Measurements from ENCODE around the gene KCNMB4. TPM values are rescaled to one million over a fixed set of nuclear protein-coding genes. Genes with fewer than 3 reads are reported as not detected.

Gene KCNMB4
- total RNA-seq, 1 experiment from 2014 or later: 6.3 TPM

DNA sequence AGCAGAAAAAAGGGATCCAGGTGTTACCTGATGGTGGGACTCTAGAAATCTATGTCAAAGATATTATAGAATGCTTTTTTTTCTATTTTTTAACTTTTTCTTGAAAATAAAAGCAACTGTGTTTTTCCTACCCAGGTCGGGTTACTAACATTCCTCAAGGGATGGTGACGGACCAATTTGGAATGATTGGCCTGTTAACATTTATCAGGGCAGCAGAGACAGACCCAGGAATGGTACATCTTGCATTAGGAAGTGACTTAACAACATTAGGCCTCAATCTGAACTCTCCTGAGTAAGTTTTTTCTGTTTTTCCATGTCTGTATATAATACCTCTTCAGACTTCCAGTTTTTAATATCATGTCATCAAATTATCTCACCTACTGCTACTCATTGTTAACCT, 27.6 kb upstream of the KCNMB4 start:
- intact Hi-C loops (cut with micrococcal nuclease; ENCODE audit: unreplicated experiment): no loop called here
- BruUV-seq (replicated peaks): no TSS peak
- CTCF ChIA-PET: no interaction called here

DNA sequence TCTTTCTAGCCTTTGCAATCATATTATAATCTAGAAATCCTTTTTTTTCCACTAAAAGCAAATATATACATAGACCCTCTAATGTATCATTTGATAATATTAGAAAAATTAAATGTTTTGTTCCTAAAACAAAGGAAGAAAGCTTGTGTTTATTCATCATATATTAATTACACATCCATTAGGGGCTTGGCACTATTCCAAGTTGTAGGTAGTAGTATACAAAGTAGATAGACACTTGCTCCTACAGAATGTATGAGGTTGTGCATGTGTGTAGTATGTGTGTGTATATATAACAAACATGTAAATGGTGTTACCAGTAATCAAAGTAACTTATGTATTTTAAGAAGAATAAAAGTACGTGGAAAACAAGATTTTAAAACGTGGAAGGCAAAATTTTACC, 15.0 kb upstream of the KCNMB4 start:
- CTCF ChIA-PET: no interaction called here

More for the DNA sequence above, 27.6 kb upstream of the KCNMB4 start:
- POLR2A ChIA-PET (ENCODE audit: unreplicated experiment): no interaction called here
- H3K9me2 ChIP-seq (ENCODE audit: insufficient read depth): no peaks in the 10 kb centered on the region
- no peaks in the 10 kb centered on the region for H3K27me3 ChIP-seq (ENCODE audit: insufficient read depth, low read depth)
- no peaks in the 10 kb centered on the region for H3K4me1 ChIP-seq (replicated peaks; ENCODE audit: insufficient read depth)
- no peak for DNase-seq
- no peak overlapping the region for H3K4me2 ChIP-seq
- peaks cover 3% of the 10 kb centered on the region; the same call in 1 of the 2 replicates for H3F3A ChIP-seq (ENCODE audit: insufficient read depth, low read depth)
- H3K4me3 ChIP-seq: no peak overlapping the region
- no peaks in the 10 kb centered on the region for H4K20me1 ChIP-seq (ENCODE audit: insufficient read depth)
- H3K9me3 ChIP-seq (ENCODE audit: insufficient read depth, low read depth): no peaks in the 10 kb centered on the region
- H3K79me2 ChIP-seq (ENCODE audit: low read depth): 0 out of 2 replicates have a peak, but pooled peaks cover 3% of the 10 kb centered on the region
- no peak overlapping the region for H2AFZ ChIP-seq
- peaks cover 31% of the 10 kb centered on the region for H3K36me3 ChIP-seq (ENCODE audit: low read depth)
- TF ChIP-seq, protein P1, sequence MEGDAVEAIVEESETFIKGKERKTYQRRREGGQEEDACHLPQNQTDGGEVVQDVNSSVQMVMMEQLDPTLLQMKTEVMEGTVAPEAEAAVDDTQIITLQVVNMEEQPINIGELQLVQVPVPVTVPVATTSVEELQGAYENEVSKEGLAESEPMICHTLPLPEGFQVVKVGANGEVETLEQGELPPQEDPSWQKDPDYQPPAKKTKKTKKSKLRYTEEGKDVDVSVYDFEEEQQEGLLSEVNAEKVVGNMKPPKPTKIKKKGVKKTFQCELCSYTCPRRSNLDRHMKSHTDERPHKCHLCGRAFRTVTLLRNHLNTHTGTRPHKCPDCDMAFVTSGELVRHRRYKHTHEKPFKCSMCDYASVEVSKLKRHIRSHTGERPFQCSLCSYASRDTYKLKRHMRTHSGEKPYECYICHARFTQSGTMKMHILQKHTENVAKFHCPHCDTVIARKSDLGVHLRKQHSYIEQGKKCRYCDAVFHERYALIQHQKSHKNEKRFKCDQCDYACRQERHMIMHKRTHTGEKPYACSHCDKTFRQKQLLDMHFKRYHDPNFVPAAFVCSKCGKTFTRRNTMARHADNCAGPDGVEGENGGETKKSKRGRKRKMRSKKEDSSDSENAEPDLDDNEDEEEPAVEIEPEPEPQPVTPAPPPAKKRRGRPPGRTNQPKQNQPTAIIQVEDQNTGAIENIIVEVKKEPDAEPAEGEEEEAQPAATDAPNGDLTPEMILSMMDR (conservative IDR thresholded peaks at IDR 0.05): no peak
- TF ChIP-seq EZH2 (IDR thresholded peaks at IDR 0.05; ENCODE audit: low read depth): no peak
- no peak overlapping the region for H3K27ac ChIP-seq

DNA sequence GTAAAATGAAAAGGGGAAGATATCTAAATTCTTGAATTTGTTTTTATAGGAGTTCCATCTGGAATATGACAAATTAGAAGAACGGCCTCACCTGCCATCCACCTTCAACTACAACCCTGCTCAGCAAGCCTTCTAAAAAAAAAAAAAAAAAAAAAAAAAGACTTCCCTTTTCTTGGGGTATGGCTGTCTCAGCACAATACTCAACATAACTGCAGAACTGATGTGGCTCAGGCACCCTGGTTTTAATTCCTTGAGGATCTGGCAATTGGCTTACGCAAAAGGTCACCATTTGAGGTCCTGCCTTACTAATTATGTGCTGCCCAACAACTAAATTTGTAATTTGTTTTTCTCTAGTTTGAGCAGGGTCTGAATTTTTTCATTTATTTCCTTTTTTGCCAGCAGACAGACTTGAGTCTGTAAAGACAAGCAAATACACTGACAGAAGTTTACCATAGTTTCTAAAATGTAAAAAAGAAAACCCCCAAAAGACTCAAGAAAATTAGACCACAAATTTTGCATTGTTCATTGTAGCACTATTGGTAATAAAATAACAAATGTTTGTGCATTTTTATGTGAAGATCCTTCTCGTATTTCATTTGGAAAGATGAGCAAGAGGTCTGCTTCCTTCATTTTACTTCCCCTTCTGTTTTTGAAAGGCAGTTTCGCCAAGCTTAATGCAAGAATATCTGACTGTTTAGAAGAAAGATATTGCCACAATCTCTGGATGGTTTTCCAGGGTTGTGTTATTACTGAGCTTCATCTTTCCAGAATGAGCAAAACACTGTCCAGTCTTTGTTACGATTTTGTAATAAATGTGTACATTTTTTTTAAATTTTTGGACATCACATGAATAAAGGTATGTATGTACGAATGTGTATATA, 12.1 kb upstream of the KCNMB4 start:
- intact Hi-C loops (cut with micrococcal nuclease; ENCODE audit: unreplicated experiment): no loop called here
- POLR2A ChIA-PET (ENCODE audit: unreplicated experiment): no interaction called here
- Histone ChIP-seq H3K9me2 (ENCODE audit: insufficient read depth) (0 out of 2 replicates have a peak, but pooled peaks cover 3% of the 10 kb centered on the region), H2AFZ (no peak overlapping the region), H3K27ac (no peak overlapping the region), H4K20me1 (ENCODE audit: insufficient read depth) (peaks cover 5% of the 10 kb centered on the region; the same call in 1 of the 2 replicates), H3K4me2 (no peak overlapping the region), H3F3A (ENCODE audit: insufficient read depth, low read depth) (0 out of 2 replicates have a peak, but pooled peaks cover 5% of the 10 kb centered on the region), H3K4me3 (no peak overlapping the region), H3K9me3 (ENCODE audit: insufficient read depth, low read depth) (no peaks in the 10 kb centered on the region), H3K36me3 (ENCODE audit: low read depth) (peaks cover 6% of the 10 kb centered on the region; the same call in 1 of the 2 replicates), H3K27me3 (ENCODE audit: insufficient read depth, low read depth) (no peaks in the 10 kb centered on the region), H3K4me1 (replicated peaks; ENCODE audit: insufficient read depth) (no peaks in the 10 kb centered on the region), H3K79me2 (ENCODE audit: low read depth) (no peaks in the 10 kb centered on the region)
- CTCF ChIA-PET: no interaction called here
- no TSS peak for BruUV-seq (replicated peaks)
- DNase-seq: no peak
- TF ChIP-seq, protein P1 (conservative IDR thresholded peaks at IDR 0.05): no peak
- TF ChIP-seq EZH2 (IDR thresholded peaks at IDR 0.05; ENCODE audit: low read depth): no peak

More for the DNA sequence above, 15.0 kb upstream of the KCNMB4 start:
- H3F3A ChIP-seq (ENCODE audit: insufficient read depth, low read depth): peaks cover 5% of the 10 kb centered on the region; the same call in 1 of the 2 replicates
- no peaks in the 10 kb centered on the region for H3K79me2 ChIP-seq (ENCODE audit: low read depth)
- H2AFZ ChIP-seq: no peak overlapping the region
- no peak for DNase-seq
- peaks cover 15% of the 10 kb centered on the region; the same call in 1 of the 2 replicates for H3K36me3 ChIP-seq (ENCODE audit: low read depth)
- H3K4me3 ChIP-seq: no peak overlapping the region
- no peaks in the 10 kb centered on the region for H3K4me1 ChIP-seq (replicated peaks; ENCODE audit: insufficient read depth)
- no peaks in the 10 kb centered on the region for H3K9me3 ChIP-seq (ENCODE audit: insufficient read depth, low read depth)
- H3K27ac ChIP-seq: no peak overlapping the region
- H3K9me2 ChIP-seq (ENCODE audit: insufficient read depth): no peaks in the 10 kb centered on the region
- no peak for TF ChIP-seq EZH2 (IDR thresholded peaks at IDR 0.05; ENCODE audit: low read depth)
- TF ChIP-seq, protein P1 (conservative IDR thresholded peaks at IDR 0.05): no peak
- no peak overlapping the region for H3K4me2 ChIP-seq
- POLR2A ChIA-PET (ENCODE audit: unreplicated experiment): no interaction called here
- intact Hi-C loops (cut with micrococcal nuclease; ENCODE audit: unreplicated experiment): no loop called here
- H3K27me3 ChIP-seq (ENCODE audit: insufficient read depth, low read depth): no peaks in the 10 kb centered on the region
- no TSS peak for BruUV-seq (replicated peaks)
- peaks cover 5% of the 10 kb centered on the region; the same call in 1 of the 2 replicates for H4K20me1 ChIP-seq (ENCODE audit: insufficient read depth)
